ENCODE results near the gene GRIN3B.
A peak's percentile ranks its signal among the peaks of the same experiment; 100 is the strongest.

DNA sequence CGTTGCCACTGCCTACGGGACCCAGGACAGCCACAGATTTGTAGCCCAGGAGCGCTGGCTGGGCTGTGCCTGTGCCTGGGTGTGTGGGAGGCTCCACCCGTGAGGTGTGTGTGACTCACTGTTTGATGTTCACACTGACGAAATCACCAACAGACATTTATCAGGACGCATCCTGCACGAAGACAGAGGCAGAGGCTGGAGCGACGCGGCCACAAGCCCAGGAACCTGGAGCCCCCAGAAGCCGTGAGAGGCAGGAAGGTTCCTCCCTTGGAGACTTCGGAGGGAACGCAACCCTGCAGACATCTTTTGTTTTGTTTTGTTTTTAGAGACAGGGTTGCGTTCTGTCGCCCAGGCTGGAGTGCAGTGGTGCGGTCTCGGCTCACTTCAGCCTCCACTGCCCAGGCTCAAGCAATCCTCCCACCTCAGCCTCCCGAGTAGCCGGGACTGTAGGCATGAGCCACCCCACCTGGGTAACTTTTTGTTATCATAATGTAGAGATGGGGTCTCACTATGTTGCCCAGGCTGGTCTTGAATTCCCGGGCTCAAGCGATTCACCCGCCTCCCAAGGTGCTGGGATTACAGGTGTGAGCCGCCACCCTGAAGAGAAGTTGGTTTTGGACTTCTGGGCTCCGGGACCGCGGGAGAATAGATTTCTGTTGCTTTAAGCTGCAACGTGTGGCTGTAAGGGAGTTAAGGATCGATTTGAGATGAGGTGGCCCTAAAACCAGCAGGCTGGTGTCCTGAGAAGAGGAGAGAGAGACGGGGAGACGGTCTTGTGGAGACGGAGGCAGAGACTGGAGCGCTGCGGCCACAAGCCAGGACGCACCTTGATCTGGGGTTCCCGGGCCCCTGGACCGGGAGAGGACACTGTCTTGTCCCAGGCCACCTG lies 41.0 kb upstream of the GRIN3B start:
- TF ChIP-seq ZC3H11A (IDR thresholded peaks at IDR 0.05; ENCODE audit: low read depth, low read length) (no peak), ZNF274 (IDR thresholded peaks at IDR 0.05; ENCODE audit: borderline replicate concordance, low read depth, low read length) (no peak), NR2C1 (IDR thresholded peaks at IDR 0.05) (no peak), NR2C1 (tag; IDR thresholded peaks at IDR 0.05) (no peak), ZNF324 (CRISPR knock-in tag; IDR thresholded peaks at IDR 0.05) (0 out of 2 replicates have a peak, but pooled peaks have one; percentile 51)

Data from K562 (cell line).